MM.1S (cell line): ENCODE data around the gene SPTY2D1.

Experiments used
- CTCF ChIP-seq: fragments of 300-600 bp; sonication (generic); IDR thresholded peaks from 2 replicates; pipeline ENCODE4 v1.5.1; 2016; ENCODE audit warnings: antibody characterized with exemption, low read length, mixed read lengths
- EZH2 ChIP-seq: fragments of 300-600 bp; sonication (generic); optimal IDR thresholded peaks from 2 replicates; pipeline ENCODE3; 2017; ENCODE audit warnings: low read depth, mild to moderate bottlenecking, antibody characterized with exemption, low read length, mixed read lengths
- EZH2phosphoT487 ChIP-seq: fragments of 300-600 bp; sonication (generic); IDR thresholded peaks from 2 replicates; pipeline ENCODE4 v1.6.1; 2018; ENCODE audit warnings: antibody characterized with exemption, low read length

GRCh38 chr11:18618342-18619025 lies 15.7 kb downstream of the SPTY2D1 start:
- no peak for TF ChIP-seq CTCF
- TF ChIP-seq EZH2, result no peak
- no peak for TF ChIP-seq EZH2phosphoT487
